Activated CD4-positive, CD25-positive, alpha-beta regulatory T cell treated with anti-CD3 and anti-CD28 coated beads, Interleukin-2, amount 50 U/mL, for 16 hours (primary cell): Measurements from ENCODE around the gene ZKSCAN1.
"Not testable (repeated sequence)": the region's sequence is repeated elsewhere in the genome, so short reads cannot be mapped to it uniquely, and the experiment has no call there.

Experiments
- DNase-seq: peaks from one replicate; pipeline ENCODE4 v3.0.0-alpha.2; 2020; ENCODE audit warnings: low read depth, low spot score

Gene ZKSCAN1

DNA sequence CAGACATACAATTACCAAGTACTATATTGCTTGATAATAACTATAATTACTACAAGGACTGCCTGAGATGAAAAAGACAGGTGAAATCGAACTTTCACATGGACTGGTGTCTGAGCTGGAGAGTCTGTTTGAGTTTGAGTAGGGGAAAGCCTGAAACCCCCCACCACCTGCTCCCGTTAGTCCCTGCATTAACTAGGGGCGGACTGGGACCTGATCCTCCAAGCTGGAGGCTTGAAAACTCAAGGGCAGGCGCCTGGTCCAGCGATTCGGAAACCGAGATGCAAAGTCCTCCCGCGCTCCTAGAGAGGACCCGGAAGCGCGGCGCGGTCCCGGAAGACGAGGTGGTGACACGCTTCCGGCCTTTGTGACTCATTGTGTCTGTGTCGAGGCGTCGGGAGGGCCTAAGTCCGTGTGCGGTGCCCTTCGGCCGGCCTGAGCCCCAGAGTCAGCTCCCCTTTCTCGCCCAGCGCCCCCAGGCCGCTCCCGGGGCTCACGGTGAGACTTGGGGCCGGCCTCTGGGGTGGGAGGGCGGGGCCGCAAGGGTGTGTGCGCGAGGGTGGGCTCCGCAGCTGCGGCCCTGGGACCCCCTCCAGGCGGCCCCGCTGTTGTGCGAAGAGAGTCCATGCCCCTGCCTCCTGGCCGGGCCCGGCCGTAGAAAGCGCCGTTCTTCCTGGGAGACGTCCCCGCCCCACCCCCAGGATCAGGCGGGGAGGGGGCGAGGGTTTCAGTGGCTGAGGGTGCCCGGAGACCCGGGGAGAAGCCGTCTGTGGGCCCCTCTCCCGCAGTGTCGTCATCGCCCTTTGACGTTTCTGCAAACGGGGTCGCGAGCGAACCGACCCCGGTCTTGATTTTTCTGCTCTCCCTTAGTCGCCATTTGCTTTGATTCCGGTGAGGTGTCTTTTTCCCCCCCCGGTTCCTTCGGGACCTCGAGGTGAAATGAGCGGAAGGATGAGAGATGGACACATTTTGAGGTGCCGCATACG is at the start of gene ZKSCAN1:
Gene ZKSCAN1 (plus strand): TSS at position 365 of the 983 bp plus-strand sequence. CDS start 7,911 bp downstream, outside the sequence.
- DNase-seq: peak; percentile 77

DNA sequence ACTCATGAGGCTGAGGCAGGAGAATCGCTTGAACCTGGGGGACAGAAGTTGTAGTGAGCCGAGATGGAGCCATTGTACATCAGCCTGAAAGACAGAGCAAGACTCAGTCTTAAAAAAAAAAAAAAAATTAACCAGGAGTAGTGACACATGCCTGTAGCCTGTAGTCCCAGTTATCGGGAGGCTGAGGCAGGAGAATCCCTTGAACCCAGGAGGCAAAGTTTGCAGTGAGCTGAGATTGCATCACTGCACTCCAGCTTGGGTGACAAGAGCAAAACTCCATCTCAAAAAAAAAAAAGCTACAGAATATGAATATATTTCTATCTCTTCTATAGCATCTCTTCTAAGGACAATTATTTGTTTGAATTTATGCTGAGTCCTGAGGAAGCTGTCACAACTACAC is 46.1 kb upstream of the ZKSCAN1 start:
- no peak for DNase-seq

DNA sequence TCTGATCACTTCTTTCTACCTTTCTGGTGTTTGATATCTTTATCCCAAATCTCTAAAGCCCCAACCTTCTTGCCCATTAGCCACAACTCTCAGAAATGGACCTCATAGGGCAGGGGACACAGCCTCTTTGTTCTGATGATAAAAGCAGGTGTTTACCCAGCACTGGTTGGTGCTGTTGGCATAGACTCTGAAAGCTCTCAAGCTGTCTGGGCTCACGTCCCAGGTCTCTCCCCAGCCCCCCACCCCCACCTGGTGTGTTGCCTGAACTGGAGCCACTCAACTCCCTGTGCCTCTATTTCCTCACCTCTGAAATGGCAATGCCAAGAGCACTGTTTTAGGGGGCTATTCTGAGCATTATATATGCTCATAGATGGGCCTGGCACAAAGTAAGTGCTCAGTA is 45.6 kb upstream of the ZKSCAN1 start:
- not testable (repeated sequence) for DNase-seq

DNA sequence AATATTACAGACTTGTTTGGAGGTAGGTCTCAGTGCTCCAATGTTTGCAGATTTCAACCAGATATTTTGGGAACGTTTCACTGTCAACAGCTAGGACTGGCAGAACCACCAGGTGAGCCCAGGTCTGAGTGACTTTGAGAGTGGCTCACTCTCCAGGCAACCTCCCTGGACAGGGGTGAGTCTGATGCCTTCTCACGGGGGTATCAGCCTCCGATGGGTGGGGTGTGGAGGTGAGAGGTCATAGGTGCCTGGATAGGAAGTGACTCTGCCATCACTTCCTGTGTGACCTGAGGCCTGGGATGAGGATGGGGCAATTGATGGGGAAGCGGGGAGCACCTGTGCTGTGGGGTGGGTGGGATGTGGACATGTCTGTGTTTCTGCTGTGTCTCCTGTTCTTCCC is 44.2 kb upstream of the ZKSCAN1 start:
- no peak for DNase-seq

DNA sequence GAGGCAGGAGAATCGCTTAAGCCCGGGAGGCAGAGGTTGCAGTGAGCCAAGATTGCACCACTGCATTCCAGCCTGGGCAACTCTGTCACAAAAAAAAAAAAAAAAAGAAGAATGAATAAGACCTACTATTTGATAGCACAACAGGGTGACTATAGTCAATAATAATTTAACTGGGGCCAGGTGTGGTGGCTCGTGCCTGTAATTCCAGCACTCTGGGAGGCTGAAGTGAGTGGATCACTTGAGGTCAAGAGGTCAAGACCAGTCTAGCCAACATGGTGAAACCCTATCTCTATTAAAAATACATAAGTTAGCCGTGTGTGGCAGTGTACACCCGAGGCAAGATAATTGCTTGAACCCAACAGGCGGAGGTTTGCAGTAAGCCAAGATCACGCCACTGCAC is 41.6 kb upstream of the ZKSCAN1 start:
- DNase-seq: not testable (repeated sequence)

DNA sequence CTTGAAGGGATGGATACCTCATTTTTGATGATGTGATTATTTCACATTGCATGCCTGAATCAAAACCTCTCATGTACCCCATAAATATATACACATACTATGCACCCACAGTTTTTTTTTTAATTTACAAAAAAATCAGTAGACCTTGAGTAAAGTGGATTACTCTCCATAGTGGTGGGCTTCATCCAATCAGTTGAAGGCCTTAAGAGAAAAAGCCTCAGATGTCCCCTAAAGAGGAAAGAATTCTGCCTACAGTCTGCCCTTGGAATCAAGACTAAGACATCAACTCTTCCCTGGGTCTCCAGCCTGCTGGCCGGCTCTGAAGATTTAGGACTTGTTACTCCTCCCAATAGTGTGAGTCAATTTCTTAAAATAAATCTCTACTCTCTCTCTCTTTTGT is 40.7 kb upstream of the ZKSCAN1 start:
- no peak for DNase-seq

DNA sequence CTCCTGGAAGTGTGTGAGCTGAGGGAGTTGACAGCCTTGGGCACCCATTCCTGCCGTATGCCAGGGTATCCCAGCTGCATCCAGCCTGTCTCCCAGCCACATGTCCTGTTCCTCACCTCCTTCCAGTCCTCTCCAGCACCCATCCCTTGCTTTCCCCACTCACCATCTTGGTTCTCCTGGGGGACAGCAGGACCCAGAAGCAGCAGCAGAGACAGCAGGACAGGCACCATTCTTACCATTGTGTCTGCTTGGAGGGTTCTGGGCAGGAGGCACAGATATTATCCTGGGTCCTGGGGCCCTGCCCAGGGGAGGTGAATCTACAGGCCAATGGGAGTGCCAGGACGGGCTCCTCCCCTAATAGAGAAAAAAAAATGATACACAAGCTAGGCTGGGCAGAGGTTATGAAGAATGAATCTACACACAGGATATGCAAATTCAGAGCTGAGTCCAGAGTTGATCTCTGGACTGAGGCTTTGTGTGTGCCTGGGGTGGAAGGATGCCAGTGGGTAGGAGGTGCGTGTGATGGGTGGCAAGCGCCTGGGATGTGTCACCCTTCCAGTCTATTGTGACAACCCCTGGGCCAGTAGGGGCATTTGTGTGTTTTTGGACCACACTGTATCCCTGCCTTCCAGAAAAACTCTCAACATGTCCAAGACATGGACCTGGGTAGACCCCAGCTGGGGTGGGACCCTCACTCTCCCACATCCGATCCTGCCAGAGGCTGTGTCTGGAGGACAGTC is 39.4 kb upstream of the ZKSCAN1 start, which contains the start of gene AZGP1:
Gene AZGP1 (minus strand): TSS at position 250 of the 740 bp plus-strand sequence. CDS start 11 bp downstream, at position 239.
- DNase-seq: no peak

DNA sequence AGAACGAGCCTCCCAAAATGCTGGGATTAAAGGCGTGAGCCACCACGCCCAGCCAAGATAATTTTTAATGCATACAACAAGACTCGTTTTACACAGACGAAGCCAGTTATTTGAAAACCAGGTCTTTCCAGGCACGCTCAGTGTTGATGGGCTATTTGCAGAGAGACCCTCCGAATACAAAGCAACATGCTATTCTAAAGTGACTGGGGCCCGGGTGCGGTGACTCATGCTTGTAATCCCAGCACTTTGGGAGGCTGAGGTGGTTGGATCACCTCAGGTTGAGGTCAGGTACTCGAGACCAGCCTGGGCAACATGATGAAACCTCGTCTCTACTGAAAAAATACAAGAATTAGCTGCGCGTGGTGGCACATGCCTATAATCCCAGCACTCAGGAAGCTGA is 38.8 kb upstream of the ZKSCAN1 start:
- no peak for DNase-seq

DNA sequence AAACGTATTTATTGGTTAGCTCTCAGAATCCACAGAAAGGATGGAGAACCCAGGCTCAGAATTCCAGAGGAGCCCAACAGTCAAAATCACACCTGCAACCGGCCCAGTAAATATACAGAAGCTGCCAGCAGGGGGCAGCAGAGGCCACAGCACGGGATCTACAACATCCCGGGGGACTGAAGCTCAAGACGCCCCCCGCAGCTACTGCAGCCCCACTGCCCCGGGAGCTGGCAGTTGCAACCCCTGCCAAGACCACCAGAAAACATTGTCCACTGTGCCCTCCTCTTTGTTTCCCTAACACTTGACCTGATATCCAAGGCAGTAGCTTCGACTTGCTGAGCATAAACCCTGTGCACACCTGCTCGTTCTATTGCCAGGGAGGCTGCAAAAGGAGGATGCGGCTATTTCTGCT is 35.6 kb upstream of the ZKSCAN1 start:
- peak; percentile 43 for DNase-seq

DNA sequence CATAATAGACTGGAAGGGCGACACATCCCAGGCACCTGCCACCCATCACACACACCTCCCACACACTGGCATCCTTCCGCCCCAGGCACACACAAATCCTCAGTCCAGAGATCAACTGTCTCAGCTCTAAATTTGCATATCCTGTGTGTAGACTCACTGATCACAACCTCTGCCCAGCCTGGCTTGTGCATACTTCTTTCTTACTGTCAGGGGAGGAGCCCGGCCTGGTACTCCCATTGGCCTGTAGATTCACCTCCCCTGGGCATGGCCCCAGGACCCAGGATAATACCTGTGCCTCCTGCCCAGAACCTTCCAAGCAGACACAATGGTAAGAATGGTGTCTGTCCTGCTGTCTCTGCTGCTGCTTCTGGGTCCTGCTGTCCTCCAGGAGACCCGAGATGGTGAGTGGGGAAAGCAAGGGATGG is 34.9 kb upstream of the ZKSCAN1 start:
- not testable (repeated sequence) for DNase-seq

DNA sequence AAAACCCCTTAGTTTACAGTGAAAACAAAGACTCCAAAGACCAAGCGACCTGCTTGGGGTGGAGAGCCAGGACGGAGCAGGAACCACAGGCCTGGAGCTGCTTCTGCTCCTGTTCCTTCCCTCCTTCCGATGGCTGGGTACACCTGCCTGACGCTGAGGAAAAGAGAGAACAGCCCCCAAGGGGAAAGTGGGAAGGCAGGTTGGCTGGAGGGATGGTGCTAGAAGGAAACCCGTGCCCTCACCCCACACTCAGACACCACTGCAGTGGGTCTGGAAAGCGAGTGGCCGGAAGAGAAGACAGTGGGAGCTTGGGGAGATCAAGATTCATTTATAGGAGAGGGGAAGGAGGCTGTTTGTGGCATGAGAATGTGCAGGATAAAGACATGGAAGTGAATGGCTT is 34.3 kb upstream of the ZKSCAN1 start:
- not testable (repeated sequence) for DNase-seq

DNA sequence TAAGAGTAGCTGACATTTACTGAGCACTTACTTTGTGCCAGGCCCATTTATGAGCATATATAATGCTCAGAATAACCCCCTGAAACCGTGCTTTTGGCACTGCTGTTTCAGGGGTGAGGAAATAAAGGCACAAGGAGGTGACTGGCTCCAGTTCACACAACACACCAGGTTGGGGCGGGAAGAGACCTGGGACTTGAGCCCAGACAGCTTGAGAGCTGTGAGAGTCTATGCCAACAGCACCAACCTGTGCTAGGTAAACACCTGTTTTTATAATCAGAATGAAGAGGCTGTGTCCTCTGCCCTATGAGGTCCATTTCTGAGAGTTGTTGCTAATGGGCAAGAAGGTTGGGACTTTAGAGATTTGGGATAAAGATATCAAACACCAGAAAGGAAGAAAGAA is 30.8 kb upstream of the ZKSCAN1 start:
- no peak for DNase-seq

DNA sequence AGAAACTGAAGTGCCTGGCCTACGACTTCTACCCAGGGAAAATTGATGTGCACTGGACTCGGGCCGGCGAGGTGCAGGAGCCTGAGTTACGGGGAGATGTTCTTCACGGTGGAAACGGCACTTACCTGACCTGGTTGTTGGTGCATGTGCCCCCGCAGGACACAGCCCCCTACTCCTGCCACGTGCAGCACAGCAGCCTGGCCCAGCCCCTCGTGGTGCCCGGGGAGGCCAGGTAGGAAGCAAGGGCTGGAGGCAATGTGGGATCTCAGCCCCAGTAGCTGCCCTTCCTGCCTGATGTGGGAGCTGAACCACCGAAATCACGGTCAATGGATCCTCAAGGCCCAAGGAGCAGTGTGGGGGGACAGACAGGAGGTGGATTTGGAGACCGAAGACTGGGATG is 28.1 kb upstream of the ZKSCAN1 start:
- not testable (repeated sequence) for DNase-seq

DNA sequence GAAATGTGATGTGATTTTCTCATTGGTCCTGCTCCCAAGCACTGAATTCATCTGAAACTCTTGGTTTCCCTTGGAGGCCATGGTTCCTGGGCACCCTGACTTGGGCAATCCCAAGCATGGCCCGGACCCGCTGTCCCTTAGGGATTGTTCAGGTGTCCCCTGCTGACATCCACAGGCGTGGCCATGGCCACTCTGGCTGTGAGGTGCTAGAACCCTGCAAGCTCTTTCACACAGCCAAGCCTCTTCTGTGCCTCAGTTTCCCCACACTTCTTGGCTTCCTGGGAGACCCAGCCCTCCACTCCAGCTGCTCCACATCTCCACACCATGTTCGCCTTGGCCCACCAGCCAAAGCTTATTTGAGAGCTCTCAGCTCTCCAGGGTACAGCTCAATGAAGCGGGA is 27.6 kb upstream of the ZKSCAN1 start:
- DNase-seq: no peak

DNA sequence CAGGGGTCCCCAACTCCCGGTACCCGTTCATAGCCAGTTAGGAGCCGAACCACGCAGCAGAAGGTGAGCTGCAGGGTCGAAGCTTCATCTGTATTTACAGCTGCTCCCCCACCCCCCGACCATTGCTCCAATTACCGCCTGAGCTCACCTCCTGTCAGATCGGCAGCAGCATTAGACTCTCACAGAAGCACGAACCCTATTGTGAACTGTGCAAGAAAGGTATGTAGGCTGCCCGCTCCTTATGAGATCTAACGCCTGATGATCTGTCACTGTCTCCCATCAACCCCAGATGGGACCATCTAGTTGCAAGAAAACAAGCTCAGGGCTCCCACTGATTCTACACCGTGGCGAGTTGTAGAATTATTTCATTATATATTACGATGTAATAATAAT is 24.9 kb upstream of the ZKSCAN1 start:
- DNase-seq: no peak

DNA sequence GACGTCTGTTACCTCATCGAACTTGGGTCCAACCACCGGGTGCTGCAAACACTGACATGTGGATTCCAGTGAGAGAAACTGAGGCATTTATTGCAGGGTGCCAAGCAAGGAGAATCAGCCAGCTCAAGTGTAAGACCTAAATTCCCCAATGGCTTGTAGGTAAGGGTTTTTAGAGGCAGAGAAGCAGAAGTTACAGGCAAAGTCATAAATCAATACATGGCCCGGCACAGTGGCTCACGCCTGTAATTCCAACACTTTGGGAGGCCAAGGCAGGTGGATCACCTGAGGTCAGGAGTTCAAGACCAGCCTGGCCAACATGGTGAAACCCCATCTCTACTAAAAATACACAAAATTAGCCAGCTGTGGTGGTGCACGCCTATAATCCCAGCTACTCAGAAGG is 23.9 kb upstream of the ZKSCAN1 start:
- DNase-seq: not testable (repeated sequence)

DNA sequence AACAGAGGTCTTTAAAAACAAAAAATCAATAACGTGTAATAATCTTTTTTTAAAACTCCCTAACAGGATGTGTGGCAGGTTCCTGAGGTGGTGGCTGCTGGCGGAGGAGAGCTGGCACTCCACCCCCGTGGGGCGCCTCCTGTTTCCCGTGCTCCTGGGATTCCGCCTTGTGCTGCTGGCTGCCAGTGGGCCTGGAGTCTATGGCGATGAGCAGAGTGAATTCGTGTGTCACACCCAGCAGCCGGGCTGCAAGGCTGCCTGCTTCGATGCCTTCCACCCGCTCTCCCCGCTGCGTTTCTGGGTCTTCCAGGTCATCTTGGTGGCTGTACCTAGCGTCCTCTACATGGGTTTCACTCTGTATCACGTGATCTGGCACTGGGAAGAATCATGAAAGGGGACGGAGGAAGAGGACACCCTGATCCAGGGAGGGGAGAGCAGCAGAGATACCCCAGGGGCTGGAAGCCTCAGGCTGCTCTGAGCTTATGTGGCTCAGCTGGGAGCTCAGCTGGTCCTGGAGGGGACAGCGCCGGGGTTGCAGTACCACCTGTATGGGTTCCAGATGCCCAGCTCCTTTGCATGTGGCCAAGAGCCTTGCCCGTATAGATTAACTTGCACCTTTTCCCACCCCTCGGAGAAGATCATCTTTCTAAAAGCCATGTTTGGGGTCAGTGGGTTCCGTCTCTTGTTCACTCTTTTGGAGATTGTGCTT is 22.9 kb upstream of the ZKSCAN1 start:
- no peak for DNase-seq

DNA sequence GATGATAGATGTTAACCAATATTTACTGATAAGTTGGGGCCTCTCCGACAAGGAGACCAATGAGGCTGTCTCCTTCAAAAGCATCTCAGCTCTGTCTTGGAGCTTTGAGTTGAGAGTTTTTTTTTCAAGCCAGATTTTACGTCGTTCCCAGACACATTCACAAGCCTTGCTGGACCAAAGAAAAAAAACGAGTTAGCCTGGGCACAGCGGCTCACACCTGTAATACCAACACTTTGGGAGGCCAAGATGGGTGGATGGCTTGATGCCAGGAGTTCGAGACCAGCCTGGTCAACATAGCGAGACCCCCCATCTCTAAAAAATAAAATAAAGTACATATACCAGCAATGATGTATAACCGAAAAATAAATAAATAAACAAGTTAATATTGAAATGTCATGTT is 20.6 kb upstream of the ZKSCAN1 start:
- DNase-seq: no peak

DNA sequence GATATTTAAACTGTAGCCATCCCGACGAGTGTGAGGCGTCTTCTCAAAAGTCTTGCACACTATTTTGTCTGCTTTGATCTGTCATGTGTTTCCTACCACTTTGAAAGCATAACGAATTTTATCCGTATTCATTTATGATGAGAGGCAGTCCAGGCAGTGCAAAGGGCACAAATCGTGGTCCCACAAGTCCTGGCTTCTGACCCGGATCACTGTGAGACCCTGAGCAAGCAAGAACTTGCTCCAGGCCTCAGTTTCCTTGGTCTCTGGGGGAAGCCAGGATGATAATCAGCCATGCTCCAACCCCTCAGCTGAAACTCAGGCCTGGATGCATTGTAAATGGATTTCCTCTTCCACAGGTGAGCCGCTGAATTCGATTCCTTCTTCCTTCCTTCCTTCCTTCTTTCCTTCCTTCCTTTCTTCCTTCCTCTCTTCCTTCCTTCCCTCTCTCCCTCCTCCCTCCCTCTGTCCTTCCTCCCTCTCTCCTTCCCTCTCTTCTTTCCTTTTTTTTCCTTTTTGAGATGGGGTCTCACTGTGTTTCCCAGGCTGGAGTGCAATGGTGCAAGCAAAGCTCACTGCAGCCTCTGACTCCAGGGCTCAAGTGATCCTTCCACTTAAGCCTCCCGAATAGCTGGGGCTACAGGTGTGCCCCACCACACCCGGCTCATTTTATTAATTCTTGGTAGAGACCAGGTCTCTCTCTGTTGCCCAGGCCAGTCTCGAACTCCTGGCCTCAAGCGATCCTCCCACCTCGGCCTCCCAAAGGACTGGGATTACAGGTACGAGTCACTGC is 18.4 kb upstream of the ZKSCAN1 start:
- no peak for DNase-seq

DNA sequence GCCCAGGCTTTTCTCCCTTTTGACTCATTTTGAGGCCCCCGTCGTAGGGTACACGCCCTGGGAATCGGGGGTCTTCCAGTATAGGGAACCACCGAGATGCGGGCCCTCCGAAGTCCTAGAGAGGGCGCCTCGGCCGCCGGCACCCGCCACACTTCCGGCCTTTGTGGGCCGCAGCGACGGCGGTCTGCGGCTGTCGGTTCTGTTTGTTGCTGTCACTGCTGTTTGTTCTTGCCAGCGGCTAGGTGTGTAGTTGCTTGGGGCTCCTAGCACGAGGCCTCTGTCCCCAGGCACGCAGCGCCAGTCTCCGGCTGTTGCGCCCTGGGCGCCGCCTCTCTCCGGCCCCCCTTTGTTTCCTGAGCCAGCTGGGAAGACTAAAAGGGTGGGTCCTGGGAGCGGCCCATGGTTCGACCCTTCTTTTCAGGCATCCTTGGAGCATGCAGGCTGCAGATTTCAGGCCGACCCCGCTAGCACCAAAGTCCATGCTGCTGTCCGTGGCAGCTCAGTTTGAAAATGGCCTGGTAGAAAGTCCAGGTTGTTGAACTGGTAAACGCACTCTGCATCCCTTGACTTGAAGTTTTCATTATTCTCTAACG is 17.8 kb upstream of the ZKSCAN1 start:
- peak; percentile 21 for DNase-seq

DNA sequence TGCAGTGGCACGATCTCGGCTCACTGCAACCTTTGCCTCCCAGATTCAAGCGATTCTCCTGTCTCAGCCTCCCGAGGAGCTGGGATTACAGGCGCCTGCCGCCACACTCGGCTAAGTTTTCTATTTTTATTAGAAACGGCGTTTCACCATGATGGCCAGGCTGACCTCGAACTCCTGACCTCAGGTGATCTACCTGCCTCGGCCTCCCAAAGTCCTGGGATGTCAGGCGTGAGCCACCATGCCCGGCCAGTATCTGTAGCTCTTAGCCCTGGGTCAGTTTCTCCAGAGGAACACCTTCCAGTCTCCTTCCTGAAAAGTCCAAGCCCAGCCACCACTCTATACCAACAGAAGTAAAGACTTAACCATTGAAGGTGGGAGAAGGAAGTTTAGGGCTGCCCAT is 15.2 kb upstream of the ZKSCAN1 start:
- DNase-seq: no peak
